Measurements from ENCODE around the gene CC2D1A. TPM values are rescaled to one million over a fixed set of nuclear protein-coding genes. Genes with fewer than 3 reads are reported as not detected.

Gene CC2D1A
- total RNA-seq, 2 donors from 2014 or later, result 35.5 to 52.1 TPM

GRCh38 chr19:13906521-13906904 lies 512 bp downstream of the CC2D1A start:
- no peak for TF ChIP-seq POLR2A (IDR thresholded peaks at IDR 0.05)
- TF ChIP-seq, protein P1, sequence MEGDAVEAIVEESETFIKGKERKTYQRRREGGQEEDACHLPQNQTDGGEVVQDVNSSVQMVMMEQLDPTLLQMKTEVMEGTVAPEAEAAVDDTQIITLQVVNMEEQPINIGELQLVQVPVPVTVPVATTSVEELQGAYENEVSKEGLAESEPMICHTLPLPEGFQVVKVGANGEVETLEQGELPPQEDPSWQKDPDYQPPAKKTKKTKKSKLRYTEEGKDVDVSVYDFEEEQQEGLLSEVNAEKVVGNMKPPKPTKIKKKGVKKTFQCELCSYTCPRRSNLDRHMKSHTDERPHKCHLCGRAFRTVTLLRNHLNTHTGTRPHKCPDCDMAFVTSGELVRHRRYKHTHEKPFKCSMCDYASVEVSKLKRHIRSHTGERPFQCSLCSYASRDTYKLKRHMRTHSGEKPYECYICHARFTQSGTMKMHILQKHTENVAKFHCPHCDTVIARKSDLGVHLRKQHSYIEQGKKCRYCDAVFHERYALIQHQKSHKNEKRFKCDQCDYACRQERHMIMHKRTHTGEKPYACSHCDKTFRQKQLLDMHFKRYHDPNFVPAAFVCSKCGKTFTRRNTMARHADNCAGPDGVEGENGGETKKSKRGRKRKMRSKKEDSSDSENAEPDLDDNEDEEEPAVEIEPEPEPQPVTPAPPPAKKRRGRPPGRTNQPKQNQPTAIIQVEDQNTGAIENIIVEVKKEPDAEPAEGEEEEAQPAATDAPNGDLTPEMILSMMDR (IDR thresholded peaks at IDR 0.05), result no peak
- 0 to 4% methylated on average over 1 to 10 of the region's 13 CpGs for WGBS, 2 donors
- H3K27me3 ChIP-seq, result no peaks in the 10 kb centered on the region

DNA sequence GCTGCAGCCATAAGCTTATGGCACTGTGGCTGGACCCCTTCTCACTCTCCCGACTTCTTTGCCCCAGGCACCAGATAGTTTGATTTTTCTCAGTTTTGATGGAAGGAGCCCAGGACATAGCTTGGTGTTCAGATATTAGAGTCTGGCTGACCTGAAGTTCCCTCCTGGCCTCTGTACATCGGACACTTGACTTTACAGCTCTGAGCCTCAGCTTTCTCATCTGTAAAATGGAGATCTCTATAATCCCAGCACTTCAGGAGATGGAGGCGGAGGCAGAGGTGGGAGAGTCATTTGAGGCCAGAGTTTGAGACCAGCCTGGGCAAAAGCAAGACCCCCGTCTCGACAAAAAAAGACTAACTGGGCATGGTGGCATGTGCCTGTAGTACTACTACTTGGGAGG lies 909 bp downstream of the CC2D1A start:
- H3K9me3 ChIP-seq, result no peaks in the 10 kb centered on the region
- intact Hi-C loops (cut with DNase I), result no loop called here
- no peak for TF ChIP-seq POLR2A (IDR thresholded peaks at IDR 0.05)

More at GRCh38 chr19:13906521-13906904, 512 bp downstream of the CC2D1A start:
- Histone ChIP-seq H3K9me3 (no peaks in the 10 kb centered on the region), H3K36me3 (replicated peaks in 1 of 2; ENCODE audit: insufficient read depth in 1 of 2, low read depth in 2 of 2) (no peaks in the 10 kb centered on the region), H3K27ac (peak overlapping the region; percentile 63 to 90 (median 78)), H3K4me3 (peak overlapping the region; percentile 46 to 77), H3K4me1 (peaks cover 39% of the 10 kb centered on the region)
- intact Hi-C loops (cut with DNase I), result no loop called here
- peak; percentile 41 for ATAC-seq
- peak; percentile 59 to 70 (median 64) for DNase-seq

GRCh38 chr19:13908674-13909073 lies 2.7 kb downstream of the CC2D1A start:
- peaks cover 0 to 11% of the 10 kb centered on the region in 2 donors for H3K36me3 ChIP-seq (replicated peaks in 1 of 2; ENCODE audit: insufficient read depth in 1 of 2, low read depth in 2 of 2)
- intact Hi-C loops (cut with DNase I), result no loop called here
- DNase-seq (no peak), ATAC-seq (no peak)
- TF ChIP-seq POLR2A (IDR thresholded peaks at IDR 0.05), result no peak
- TF ChIP-seq, protein P1 (IDR thresholded peaks at IDR 0.05), result no peak
- no peak overlapping the region for H3K27ac ChIP-seq
- H3K9me3 ChIP-seq, result no peaks in the 10 kb centered on the region
- H3K4me3 ChIP-seq, result no peak overlapping the region
- peaks cover 39% of the 10 kb centered on the region for H3K4me1 ChIP-seq
- 90% methylated on average over 8 of the region's 8 CpGs for WGBS, 2 donors
- no peaks in the 10 kb centered on the region for H3K27me3 ChIP-seq

More for the DNA sequence above, 909 bp downstream of the CC2D1A start:
- ATAC-seq (no peak), DNase-seq (no peak)
- H3K4me3 ChIP-seq, result peak overlapping the region; percentile 46 to 77
- 71 to 82% methylated on average over 5 of the region's 5 CpGs for WGBS, 2 donors
- no peaks in the 10 kb centered on the region for H3K27me3 ChIP-seq
- H3K4me1 ChIP-seq, result peaks cover 39% of the 10 kb centered on the region
- H3K36me3 ChIP-seq (replicated peaks in 1 of 2; ENCODE audit: insufficient read depth in 1 of 2, low read depth in 2 of 2), result no peaks in the 10 kb centered on the region
- H3K27ac ChIP-seq, result peak overlapping the region in 3 of 4 donors; percentile 75 to 90 (median 81)

- peak overlapping the region in 1 of 4 donors; percentile 5 for H3K27ac ChIP-seq
- TF ChIP-seq, protein P1 (IDR thresholded peaks at IDR 0.05), result no peak
- no peak for TF ChIP-seq POLR2A (IDR thresholded peaks at IDR 0.05)
- 20 to 61% methylated on average over 2 of the region's 2 CpGs for WGBS, 2 donors
- H3K27me3 ChIP-seq, result no peaks in the 10 kb centered on the region
- DNase-seq (peak; percentile 62 to 86 (median 77)), ATAC-seq (peak; percentile 17)
- H3K9me3 ChIP-seq, result no peaks in the 10 kb centered on the region
- H3K36me3 ChIP-seq (replicated peaks in 1 of 2; ENCODE audit: insufficient read depth in 1 of 2, low read depth in 2 of 2), result peaks cover 0 to 13% of the 10 kb centered on the region in 2 donors
- peaks cover 39% of the 10 kb centered on the region for H3K4me1 ChIP-seq
- intact Hi-C loops (cut with DNase I), result no loop called here
- H3K4me3 ChIP-seq, result no peak overlapping the region
These were observed 3.4 kb downstream of the CC2D1A start for GRCh38 chr19:13909430-13909829.

DNA sequence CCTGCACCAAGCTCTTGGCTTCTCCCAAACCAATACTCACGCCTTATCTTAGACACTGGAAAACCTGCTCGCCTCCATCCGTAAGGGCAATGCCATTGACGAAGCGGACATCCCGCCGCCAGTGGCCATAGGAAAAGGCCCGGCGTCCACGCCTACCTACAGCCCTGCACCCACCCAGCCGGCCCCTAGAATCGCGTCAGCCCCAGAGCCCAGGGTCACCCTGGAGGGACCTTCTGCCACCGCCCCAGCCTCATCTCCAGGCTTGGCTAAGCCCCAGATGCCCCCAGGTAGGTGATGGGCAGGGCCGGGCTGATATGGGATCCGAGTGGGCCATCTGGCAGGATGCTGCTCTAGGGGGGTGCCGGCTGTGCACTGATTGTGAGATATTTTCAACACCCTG lies 7.4 kb downstream of the CC2D1A start:
- no peak for DNase-seq
- intact Hi-C loops (cut with DNase I), result no loop called here

More for the DNA sequence above, 7.4 kb downstream of the CC2D1A start:
- H3K27me3 ChIP-seq, result no peaks in the 10 kb centered on the region
- WGBS, 2 donors, result 88 to 91% methylated on average over 9 to 17 of the region's 17 CpGs
- no peak overlapping the region for H3K4me3 ChIP-seq
- no peaks in the 10 kb centered on the region for H3K9me3 ChIP-seq
- peaks cover 15% of the 10 kb centered on the region for H3K4me1 ChIP-seq
- TF ChIP-seq, protein P1 (IDR thresholded peaks at IDR 0.05), result no peak
- TF ChIP-seq POLR2A (IDR thresholded peaks at IDR 0.05), result no peak
- no peak overlapping the region for H3K27ac ChIP-seq
- no peak for ATAC-seq
- H3K36me3 ChIP-seq (replicated peaks in 1 of 2; ENCODE audit: insufficient read depth in 1 of 2, low read depth in 2 of 2), result peaks cover 0 to 23% of the 10 kb centered on the region in 2 donors

Measured in body of pancreas (tissue), 4 donors.